ENCODE measurements around the gene ARID3C. TPM values are rescaled to one million over a fixed set of nuclear protein-coding genes. Genes with fewer than 3 reads are reported as not detected.

ARID3C gene
- total RNA-seq (ENCODE audit: low replicate concordance): 0.08 TPM in 1 of 2 replicates, not detected in the other

GRCh38 chr9:34628656-34629490 is at the start of gene ARID3C:
Gene ARID3C (minus strand): TSS chr9:34629066. CDS start chr9:34628014, 1,052 bp downstream.

DNA sequence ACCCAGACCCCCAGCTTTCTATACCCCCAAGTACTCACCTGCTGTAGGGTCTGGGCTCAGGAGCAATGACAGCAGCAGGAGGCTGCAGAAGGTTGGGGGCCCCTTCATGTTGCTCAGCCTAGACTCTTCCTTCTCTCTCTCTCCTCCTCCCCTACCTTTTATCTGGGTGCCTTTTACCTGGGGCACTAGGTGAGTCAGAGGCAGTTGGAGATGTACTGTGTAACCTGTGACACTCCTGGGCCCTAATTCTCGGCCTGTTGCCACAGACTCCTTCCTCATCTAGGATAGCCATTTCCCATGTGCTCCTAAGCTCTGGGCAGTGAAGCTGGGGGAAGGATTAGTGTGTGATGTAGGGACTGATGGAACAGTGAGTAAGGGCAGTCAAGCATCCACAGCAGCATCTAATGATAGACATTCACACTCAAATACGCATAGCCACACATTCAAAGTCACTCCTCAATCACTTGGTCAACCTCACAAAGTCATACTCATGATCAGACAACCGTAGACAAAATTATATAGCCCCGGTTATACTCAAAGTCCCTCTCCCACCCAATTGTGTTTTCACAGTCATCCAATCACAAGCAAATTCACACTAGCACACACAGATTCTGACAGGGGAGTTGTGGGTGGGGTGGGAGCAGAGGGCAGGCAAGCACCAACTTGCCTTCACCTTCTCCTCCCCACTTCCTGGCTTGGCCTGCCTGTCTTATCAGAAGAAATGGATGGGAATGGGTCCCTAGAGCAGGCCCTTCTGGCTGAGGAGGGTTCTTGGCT is 33.8 kb upstream of the ARID3C start, which contains the start of gene CCL27:
TSS of gene CCL27 (minus strand) at position 132 of the 777 bp plus-strand sequence. CDS start at position 108, 24 bp downstream.

DNA sequence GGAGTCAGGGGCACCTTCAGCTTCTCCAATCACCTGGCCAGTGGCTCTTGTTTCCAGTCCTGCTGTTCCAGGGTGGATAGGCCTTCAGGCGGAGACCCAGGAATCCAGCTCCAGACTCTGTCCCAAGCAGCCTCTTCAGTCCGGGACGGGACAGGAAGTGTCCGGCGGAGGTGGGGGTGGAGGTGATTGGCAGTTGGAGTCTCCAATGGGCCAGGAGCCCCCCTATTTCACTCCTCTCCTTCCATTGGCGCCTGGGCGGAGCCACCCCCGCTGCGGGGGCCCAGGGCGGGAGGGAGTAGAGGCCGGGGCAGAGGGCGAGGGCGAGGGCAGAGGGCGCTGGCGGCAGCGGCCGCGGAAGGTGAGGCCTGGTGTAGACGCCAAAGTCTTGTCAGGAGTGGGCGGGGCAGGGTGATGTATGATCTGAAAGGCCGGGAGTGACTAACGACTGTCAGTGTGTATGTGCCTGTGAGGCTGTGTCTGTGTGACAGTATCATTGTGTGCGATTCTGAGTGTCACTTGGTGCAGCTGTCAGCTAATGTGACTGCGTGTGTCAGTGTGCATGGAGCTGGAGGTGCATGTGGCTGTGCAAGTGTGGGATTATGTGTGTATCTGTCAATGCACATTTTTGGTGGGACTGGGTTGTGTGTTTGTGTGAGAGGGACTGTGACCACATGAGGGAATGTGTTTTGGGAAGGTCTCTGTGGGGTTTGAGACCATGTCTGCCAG is 23.2 kb upstream of the ARID3C start, which contains the start of gene IL11RA:
TSS of gene IL11RA (plus strand) at position 310 of the 726 bp plus-strand sequence. CDS start 3,033 bp downstream, outside the sequence.

GRCh38 chr9:34646211-34647083 is 17.6 kb upstream of the ARID3C start, which contains the start of gene GALT:
Gene GALT (plus strand): TSS chr9:34646675. CDS start chr9:34646705, 30 bp downstream.

GRCh38 chr9:34637356-34638137 is 8.7 kb upstream of the ARID3C start, which contains the start of gene SIGMAR1:
Gene SIGMAR1 (minus strand): TSS chr9:34637787. CDS start chr9:34637697, 90 bp downstream.

GRCh38 chr9:34620061-34620994 is 8.5 kb downstream of the ARID3C start, which contains the start of gene DCTN3:
Gene DCTN3 (minus strand): TSS chr9:34620495. CDS start chr9:34620464, 31 bp downstream.

GRCh38 chr9:34611811-34612787 is 16.8 kb downstream of the ARID3C start, which contains the start of gene RPP25L:
Gene RPP25L (minus strand): TSS chr9:34612097. CDS start chr9:34611296, 801 bp downstream.

DNA sequence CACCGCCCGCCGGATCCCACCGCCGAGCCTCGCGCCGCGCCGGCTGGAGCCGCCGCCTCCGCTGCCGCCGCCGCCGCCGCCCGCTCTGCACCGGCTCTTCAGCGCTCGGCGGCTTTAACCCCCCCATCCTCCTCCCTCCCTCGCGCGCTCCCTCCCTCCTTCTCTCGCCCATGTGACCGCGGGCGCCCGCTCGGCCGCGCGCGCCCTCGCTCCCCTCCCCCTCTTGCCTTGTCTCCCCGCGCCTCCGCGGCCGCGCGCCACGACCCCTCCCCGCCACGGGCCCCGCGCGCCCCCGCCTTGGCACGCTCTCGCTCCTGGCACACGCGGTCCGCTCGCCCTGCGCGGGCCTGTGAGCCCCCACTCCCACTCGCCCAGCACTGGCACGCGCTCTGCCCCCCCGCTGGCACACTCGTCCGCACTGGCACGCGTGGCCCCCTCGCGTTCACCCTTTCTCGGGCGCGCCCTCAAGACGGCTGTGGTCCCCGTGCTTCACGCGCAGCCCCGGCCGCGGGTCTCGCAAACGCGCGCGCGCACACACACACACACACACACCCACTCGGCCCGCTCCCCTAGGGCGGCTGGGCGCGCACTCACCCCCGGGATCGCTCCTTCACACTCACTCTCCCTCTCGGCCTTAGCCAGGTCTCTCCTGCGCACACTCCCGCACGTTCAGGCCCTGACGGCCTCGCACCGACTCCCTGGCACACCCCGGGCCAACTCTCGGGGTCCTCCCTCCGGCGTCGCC is 39.1 kb downstream of the ARID3C start, which contains the start of gene CNTFR:
TSS of gene CNTFR (minus strand) at position 89 of the 745 bp plus-strand sequence. CDS start 20,743 bp downstream, outside the sequence.

Other genes with a start within 250 kb of the ARID3C start
- 3.0 and 5.7 TPM in 2 replicates for gene FAM219A, start 170.5 kb downstream of the ARID3C start, total RNA-seq (ENCODE audit: low replicate concordance)
- not detected in 2 replicates for gene DNAI1, start 170.3 kb downstream of the ARID3C start, total RNA-seq (ENCODE audit: low replicate concordance)
- 0.12 TPM in 1 of 2 replicates, not detected in the other for gene ENHO, start 106.1 kb downstream of the ARID3C start, total RNA-seq (ENCODE audit: low replicate concordance)
- 0.12 TPM in 1 of 2 replicates, not detected in the other for gene CNTFR, start 39.3 kb downstream of the ARID3C start, total RNA-seq (ENCODE audit: low replicate concordance)
- gene RPP25L, start 17.0 kb downstream of the ARID3C start, total RNA-seq (ENCODE audit: low replicate concordance): 11.1 and 20.6 TPM in 2 replicates
- 152 and 161 TPM in 2 replicates for gene DCTN3, start 8.6 kb downstream of the ARID3C start, total RNA-seq (ENCODE audit: low replicate concordance)
- 40.1 and 41.3 TPM in 2 replicates for gene SIGMAR1, start 8.7 kb upstream of the ARID3C start, total RNA-seq (ENCODE audit: low replicate concordance)
- gene GALT, start 17.6 kb upstream of the ARID3C start, total RNA-seq (ENCODE audit: low replicate concordance): 25.7 and 33.1 TPM in 2 replicates
- gene IL11RA, start 23.1 kb upstream of the ARID3C start, total RNA-seq (ENCODE audit: low replicate concordance): 16.5 and 23.9 TPM in 2 replicates
- 0.47 TPM in 1 of 2 replicates, not detected in the other for gene CCL27, start 33.6 kb upstream of the ARID3C start, total RNA-seq (ENCODE audit: low replicate concordance)
- gene CCL19, start 62.2 kb upstream of the ARID3C start, total RNA-seq (ENCODE audit: low replicate concordance): not detected in 2 replicates
- not detected in 2 replicates for gene CCL21, start 81.1 kb upstream of the ARID3C start, total RNA-seq (ENCODE audit: low replicate concordance)

All from smooth muscle cell of the coronary artery (primary cell).